Common myeloid progenitor, CD34-positive (primary cell): ENCODE measurements around the gene KLHDC8A.

Experiments
- CTCF ChIA-PET: fragments of 350-600 bp; sonication (Branson Sonifier 250); formaldehyde crosslinking; loops from one replicate; lab custom pipeline; 2021; ENCODE audit warnings: antibody characterized with exemption; lab: Charles Lee
- POLR2A ChIA-PET: fragments of 350-600 bp; sonication (Branson Sonifier 250); formaldehyde crosslinking; loops from one replicate; lab custom pipeline; 2021; ENCODE audit warnings: antibody characterized with exemption; lab: Charles Lee
- DNase-seq, 3 donors: peaks; one replicate each; pipeline versions ENCODE4 v3.0.0 to v3.0.0-alpha.2; 2013
- H3K27ac ChIP-seq, 2 experiments: 1 replicate in 1 of 2; 2 replicates in 1 of 2; pipeline ENCODE4 v1.7.0; 2013; ENCODE audit warnings: inconsistent platforms in 2 of 2, low read length in 2 of 2, mild to moderate bottlenecking in 2 of 2, low read depth in 1 of 2, moderate library complexity in 1 of 2; ENCODE audit not compliant: severe bottlenecking in 2 of 2, insufficient read depth in 1 of 2, poor library complexity in 1 of 2
- H3K27me3 ChIP-seq, 5 experiments: replicated peaks in 2 of 5; 1 replicate in 3 of 5; 2 replicates in 2 of 5; pipeline versions ENCODE4 v1.6.1 to v1.7.0; 2013; ENCODE audit warnings: low read length in 4 of 5, mild to moderate bottlenecking in 2 of 5, moderate library complexity in 2 of 5, inconsistent platforms in 1 of 5; ENCODE audit not compliant: insufficient read depth in 5 of 5, control insufficient read depth in 4 of 5
- H3K36me3 ChIP-seq, 4 experiments: 1 replicate in 2 of 4; 2 replicates in 2 of 4; pipeline versions ENCODE4 v1.6.1 to v1.7.0; 2013; ENCODE audit warnings: low read length in 3 of 4, control low read depth in 1 of 4, mild to moderate bottlenecking in 1 of 4; ENCODE audit not compliant: control insufficient read depth in 4 of 4, insufficient read depth in 4 of 4
- H3K4me1 ChIP-seq, 4 experiments: 1 replicate in 3 of 4; 2 replicates in 1 of 4; pipeline versions ENCODE4 v1.6.1 to v1.7.1; 2013; ENCODE audit warnings: low read length in 3 of 4, mild to moderate bottlenecking in 3 of 4, control low read depth in 1 of 4, inconsistent platforms in 1 of 4, moderate library complexity in 1 of 4; ENCODE audit not compliant: control insufficient read depth in 4 of 4, insufficient read depth in 4 of 4; ENCODE audit errors: control extremely low read depth in 1 of 4
- H3K4me3 ChIP-seq, 7 experiments: 1 replicate in 4 of 7; 2 replicates in 3 of 7; pipeline versions ENCODE4 v1.5.1 to v1.7.0; 2013; ENCODE audit warnings: mild to moderate bottlenecking in 7 of 7, low read length in 6 of 7, moderate library complexity in 6 of 7, inconsistent platforms in 2 of 7, low read depth in 2 of 7, control low read depth in 1 of 7; ENCODE audit not compliant: insufficient read depth in 4 of 7, control insufficient read depth in 1 of 7; ENCODE audit errors: extremely low read depth in 1 of 7
- H3K9me3 ChIP-seq, 5 experiments: 1 replicate in 4 of 5; 2 replicates in 1 of 5; pipeline versions ENCODE4 v1.6.1 to v1.7.1; 2013; ENCODE audit warnings: low read length in 4 of 5, mild to moderate bottlenecking in 2 of 5, inconsistent platforms in 1 of 5, low read depth in 1 of 5, moderate library complexity in 1 of 5; ENCODE audit not compliant: control insufficient read depth in 4 of 5, insufficient read depth in 2 of 5; ENCODE audit errors: control extremely low read depth in 1 of 5
- WGBS: methylation state at CpG from one replicate; pipeline ENCODE4 v1.1.5; 2013; ENCODE audit not compliant: insufficient coverage; 5-methylcytosine and 5-hydroxymethylcytosine counted together

Gene KLHDC8A

GRCh38 chr1:205294934-205295333, 61.8 kb downstream of the KLHDC8A start:
- POLR2A ChIA-PET, result interaction anchor here (0.7 kb wide), 1 partner anchor 35 kb away, joined by 6 read pairs; no protein-coding TSS in a partner anchor

DNA sequence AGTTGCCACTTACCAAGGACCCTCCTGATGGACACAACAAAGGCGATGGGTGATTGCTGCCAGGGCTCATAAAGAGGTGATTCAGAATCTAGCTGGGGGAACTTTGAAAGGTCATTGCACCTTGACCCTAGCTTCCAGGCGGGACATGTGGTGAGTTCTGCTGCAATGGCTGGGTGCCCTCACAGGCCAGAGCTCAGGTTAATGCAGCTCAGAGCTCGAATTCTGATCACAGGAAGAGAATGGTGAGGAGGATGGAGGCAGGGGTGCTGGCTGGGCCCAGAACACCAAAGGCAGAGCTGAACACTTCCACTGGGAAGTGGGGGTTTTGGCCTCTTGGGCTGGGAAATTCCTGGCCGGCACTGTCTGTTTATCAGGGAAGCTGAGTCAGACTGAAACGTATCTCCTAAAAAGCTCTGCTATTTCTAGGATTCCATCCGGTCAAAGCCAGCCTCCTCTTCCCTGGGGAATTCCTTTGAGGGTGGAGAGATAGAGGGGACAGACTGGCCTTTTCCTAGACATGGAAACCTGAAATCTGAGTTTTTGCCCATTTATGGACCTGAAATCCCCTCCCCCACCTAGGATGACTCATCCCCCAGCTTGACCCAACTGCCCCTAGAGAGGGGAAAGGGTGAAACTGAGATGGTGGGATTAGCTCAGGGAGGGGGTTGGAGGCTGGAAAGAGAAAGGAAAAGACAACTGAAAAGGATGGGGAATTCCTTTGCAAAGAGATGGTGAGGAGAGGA, 62.4 kb downstream of the KLHDC8A start:
- Histone ChIP-seq H3K36me3 (no peaks in the 10 kb centered on the region), H3K4me1 (peaks cover 0 to 2% (median 0%) of the 10 kb centered on the region in 4 experiments), H3K27ac (no peak overlapping the region), H3K4me3 (no peak overlapping the region), H3K9me3 (no peaks in the 10 kb centered on the region), H3K27me3 (peaks cover 0 to 21% (median 0%) of the 10 kb centered on the region in 5 experiments)
- ChIA-PET POLR2A (interaction anchor here (0.7 kb wide), 1 partner anchor 35 kb away, joined by 6 read pairs; no protein-coding TSS in a partner anchor), CTCF (interaction anchor here (1.3 to 2.0 kb wide), 5 partner anchors 9 to 41 kb away, joined by 4 to 6 read pairs (median 5); no protein-coding TSS in a partner anchor)
- WGBS, result 98% methylated on average over 5 of the region's 6 CpGs
- no peak for DNase-seq

More at GRCh38 chr1:205294934-205295333, 61.8 kb downstream of the KLHDC8A start:
- H3K4me1 ChIP-seq, result peaks cover 0 to 2% (median 0%) of the 10 kb centered on the region in 4 experiments
- peaks cover 0 to 21% (median 0%) of the 10 kb centered on the region in 5 experiments for H3K27me3 ChIP-seq
- no peak overlapping the region for H3K27ac ChIP-seq
- 100% methylated on average over 5 of the region's 5 CpGs for WGBS
- no peaks in the 10 kb centered on the region for H3K36me3 ChIP-seq
- DNase-seq, result no peak
- CTCF ChIA-PET, result interaction anchor here (1.3 to 2.0 kb wide), 5 partner anchors 8 to 41 kb away, joined by 3 to 6 read pairs (median 5); no protein-coding TSS in a partner anchor
- H3K4me3 ChIP-seq, result no peak overlapping the region
- no peaks in the 10 kb centered on the region for H3K9me3 ChIP-seq

GRCh38 chr1:205293350-205294074, 63.2 kb downstream of the KLHDC8A start:
- peaks cover 0 to 19% (median 0%) of the 10 kb centered on the region in 5 experiments for H3K27me3 ChIP-seq
- H3K27ac ChIP-seq, result no peak overlapping the region
- H3K4me3 ChIP-seq, result no peak overlapping the region
- CTCF ChIA-PET, result interaction anchor here (0.9 to 2.0 kb wide), 5 partner anchors 9 to 22 kb away, joined by 3 to 5 read pairs (median 4); no protein-coding TSS in a partner anchor
- POLR2A ChIA-PET, result no interaction called here
- DNase-seq, result no peak
- peaks cover 2 to 8% (median 5%) of the 10 kb centered on the region in 4 experiments for H3K4me1 ChIP-seq
- H3K9me3 ChIP-seq, result no peaks in the 10 kb centered on the region
- WGBS, result 94% methylated on average over 9 of the region's 10 CpGs
- no peaks in the 10 kb centered on the region for H3K36me3 ChIP-seq

- Histone ChIP-seq H3K4me1 (peaks cover 14 to 27% (median 24%) of the 10 kb centered on the region in 4 experiments), H3K9me3 (no peaks in the 10 kb centered on the region), H3K36me3 (no peaks in the 10 kb centered on the region), H3K27ac (no peak overlapping the region), H3K4me3 (no peak overlapping the region), H3K27me3 (peaks cover 0 to 18% (median 0%) of the 10 kb centered on the region in 5 experiments)
- POLR2A ChIA-PET, result no interaction called here
- no peak for DNase-seq
- 100% methylated on average over 2 of the region's 6 CpGs for WGBS
- CTCF ChIA-PET, result no interaction called here
These were observed 65.1 kb downstream of the KLHDC8A start for GRCh38 chr1:205291596-205291995.

GRCh38 chr1:205287767-205288559, 68.8 kb downstream of the KLHDC8A start:
- H3K27me3 ChIP-seq, result peaks cover 0 to 12% (median 0%) of the 10 kb centered on the region in 5 experiments
- peak; percentile 93 to 99 (median 98) for DNase-seq
- peak overlapping the region in 4 of 7 experiments; percentile 0 to 31 (median 26) for H3K4me3 ChIP-seq
- ChIA-PET CTCF (interaction anchor here (1.1 to 38.2 kb wide), 7 partner anchors 10 to 110 kb away, joined by 3 to 1168 read pairs (median 5); partner anchors contain the start of gene NUAK2), POLR2A (interaction anchor here (0.6 to 1.6 kb wide), 3 partner anchors 14 to 32 kb away, joined by 3 to 5 read pairs (median 4); no protein-coding TSS in a partner anchor)
- H3K27ac ChIP-seq, result peak overlapping the region in 1 of 2 experiments; percentile 20
- peaks cover 25 to 54% (median 52%) of the 10 kb centered on the region in 4 experiments for H3K4me1 ChIP-seq
- no peaks in the 10 kb centered on the region for H3K9me3 ChIP-seq
- 11% methylated on average over 8 of the region's 8 CpGs for WGBS
- no peaks in the 10 kb centered on the region for H3K36me3 ChIP-seq

- WGBS, result 94% methylated on average over 3 of the region's 3 CpGs
- POLR2A ChIA-PET, result interaction anchor here (1.6 kb wide), 1 partner anchor 27 kb away, joined by 5 read pairs; no protein-coding TSS in a partner anchor
These were observed 69.6 kb downstream of the KLHDC8A start for GRCh38 chr1:205287076-205287475.

More at GRCh38 chr1:205287076-205287475, 69.6 kb downstream of the KLHDC8A start:
- Histone ChIP-seq H3K27me3 (peaks cover 0 to 9% (median 0%) of the 10 kb centered on the region in 5 experiments), H3K4me1 (peaks cover 25 to 54% (median 52%) of the 10 kb centered on the region in 4 experiments), H3K9me3 (no peaks in the 10 kb centered on the region), H3K27ac (no peak overlapping the region), H3K4me3 (no peak overlapping the region), H3K36me3 (no peaks in the 10 kb centered on the region)
- CTCF ChIA-PET, result interaction anchor here (1.1 to 38.2 kb wide), 5 partner anchors 11 to 109 kb away, joined by 3 to 1168 read pairs (median 5); partner anchors contain the start of gene NUAK2
- DNase-seq, result no peak
